Activated T-helper 1 cell treated with Interleukin-2 at 50 U/mL for 16 hours (primary cell): ENCODE data around the gene SFR1.
A peak's percentile ranks its signal among the peaks of the same experiment; 100 is the strongest.

Source experiments
- DNase-seq: peaks from one replicate; pipeline ENCODE4 v3.0.0-alpha.2; 2020; ENCODE audit warnings: low read depth

SFR1 gene

GRCh38 chr10:104121485-104122224, at the start of gene SFR1:
SFR1 (plus strand) TSS chr10:104122171; CDS start chr10:104122184, 13 bp downstream.
- DNase-seq, result peak; percentile 99

GRCh38 chr10:104072786-104073185, 49.2 kb upstream of the SFR1 start:
- no peak for DNase-seq

GRCh38 chr10:104074505-104074904, 47.5 kb upstream of the SFR1 start:
- DNase-seq, result no peak

- DNase-seq, result no peak
Observed at GRCh38 chr10:104076743-104077160, 45.2 kb upstream of the SFR1 start.

- no peak for DNase-seq
Observed at GRCh38 chr10:104077247-104077646, 44.7 kb upstream of the SFR1 start.

- no peak for DNase-seq
Observed at GRCh38 chr10:104077663-104078151, 44.3 kb upstream of the SFR1 start.

- no peak for DNase-seq
Observed at GRCh38 chr10:104080762-104081161, 41.2 kb upstream of the SFR1 start.

- no peak for DNase-seq
Observed at GRCh38 chr10:104081998-104082397, 40.0 kb upstream of the SFR1 start.

GRCh38 chr10:104084482-104085142, 37.4 kb upstream of the SFR1 start:
- DNase-seq, result no peak

GRCh38 chr10:104085801-104086400, 36.1 kb upstream of the SFR1 start, which contains the start of gene COL17A1:
COL17A1 (minus strand) TSS chr10:104085880; CDS start chr10:104080673, 5,207 bp downstream.
- DNase-seq, result no peak

GRCh38 chr10:104088239-104088638, 33.7 kb upstream of the SFR1 start:
- DNase-seq, result no peak

GRCh38 chr10:104089621-104090020, 32.4 kb upstream of the SFR1 start:
- DNase-seq, result no peak

- DNase-seq, result no peak
Observed at GRCh38 chr10:104090611-104091010, 31.4 kb upstream of the SFR1 start.

GRCh38 chr10:104092749-104093148, 29.2 kb upstream of the SFR1 start:
- DNase-seq, result no peak

GRCh38 chr10:104096692-104097091, 25.3 kb upstream of the SFR1 start:
- DNase-seq, result no peak

GRCh38 chr10:104098358-104098925, 23.5 kb upstream of the SFR1 start:
- no peak for DNase-seq

- DNase-seq, result no peak
Observed at GRCh38 chr10:104099269-104099668, 22.7 kb upstream of the SFR1 start.

- no peak for DNase-seq
Observed at GRCh38 chr10:104099941-104100340, 22.0 kb upstream of the SFR1 start.

- no peak for DNase-seq
Observed at GRCh38 chr10:104100795-104101194, 21.2 kb upstream of the SFR1 start.

- no peak for DNase-seq
Observed at GRCh38 chr10:104101902-104102301, 20.1 kb upstream of the SFR1 start.

GRCh38 chr10:104103956-104104355, 18.0 kb upstream of the SFR1 start:
- no peak for DNase-seq

GRCh38 chr10:104104418-104104817, 17.6 kb upstream of the SFR1 start:
- no peak for DNase-seq

- no peak for DNase-seq
Observed at GRCh38 chr10:104104926-104105325, 17.0 kb upstream of the SFR1 start.
